SU-DHL-6 (cell line): ENCODE results near the gene SKP1.

Experiments
- CTCF ChIP-seq: fragments of 200-600 bp; sonication (generic); IDR thresholded peaks from one replicate; pipeline ENCODE4 v1.5.1; 2017; ENCODE audit warnings: antibody characterized with exemption, mild to moderate bottlenecking, low read length, moderate library complexity; ENCODE audit not compliant: insufficient read depth, poor library complexity, severe bottlenecking
- EZH2phosphoT487 ChIP-seq: fragments of 200-600 bp; sonication (generic), shearing (Covaris generic); conservative IDR thresholded peaks from 2 replicates; pipeline ENCODE4 v1.6.1; 2018; ENCODE audit warnings: mild to moderate bottlenecking, antibody characterized with exemption, low read length, moderate library complexity, mixed read lengths

- peak; percentile 93 for TF ChIP-seq CTCF
- no peak for TF ChIP-seq EZH2phosphoT487
These were observed 74.9 kb downstream of the SKP1 start for GRCh38 chr5:134101686-134102439.
